ENCODE data around the gene ADAMTSL1.

ADAMTSL1 gene

DNA sequence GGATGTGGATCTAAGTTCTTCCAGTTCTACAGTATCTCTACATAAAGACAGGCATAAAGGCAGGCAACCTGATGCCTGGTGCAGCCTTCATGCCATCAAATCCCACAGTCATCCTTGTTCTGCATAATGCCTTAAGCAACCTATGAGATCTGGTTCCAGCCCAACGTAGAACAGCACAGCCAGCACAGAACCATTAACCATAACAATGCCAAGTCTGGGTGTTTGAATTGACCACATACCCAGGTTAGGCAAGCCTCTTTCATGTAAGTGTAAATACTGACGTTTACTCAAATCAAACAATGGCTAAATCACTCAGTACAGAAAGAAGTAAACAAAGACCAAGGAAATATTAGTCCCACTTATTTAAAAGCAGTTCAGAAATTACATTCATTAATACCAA, 195.0 kb downstream of the ADAMTSL1 start:
- no peak for DNase-seq

- no peak for DNase-seq
These were observed 198.8 kb downstream of the ADAMTSL1 start for GRCh38 chr9:18672706-18673105.

GRCh38 chr9:18673179-18673578, 199.2 kb downstream of the ADAMTSL1 start:
- no peak for DNase-seq

DNA sequence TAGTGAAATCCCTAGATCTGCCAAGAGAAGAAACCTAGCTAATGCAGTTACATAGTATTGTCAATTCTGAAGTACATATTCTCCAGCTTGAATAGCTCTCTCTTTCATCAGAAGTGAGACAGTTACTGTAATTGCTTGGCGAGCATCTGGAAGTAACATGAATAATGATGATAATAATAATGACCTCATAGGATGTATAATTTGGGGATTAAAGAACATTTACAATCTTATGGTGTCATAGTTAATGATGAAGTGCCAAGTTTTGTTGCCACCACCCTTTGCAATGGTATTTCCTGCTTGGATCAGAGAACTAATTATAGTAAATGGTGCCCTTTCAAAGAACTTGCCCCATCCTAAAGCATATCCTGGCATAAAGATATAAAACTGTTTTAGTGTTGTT, 201.4 kb downstream of the ADAMTSL1 start:
- DNase-seq = no peak

- DNase-seq = no peak
These were observed 202.0 kb downstream of the ADAMTSL1 start for GRCh38 chr9:18675973-18676372.

GRCh38 chr9:18676525-18676924, 202.6 kb downstream of the ADAMTSL1 start:
- no peak for DNase-seq

DNA sequence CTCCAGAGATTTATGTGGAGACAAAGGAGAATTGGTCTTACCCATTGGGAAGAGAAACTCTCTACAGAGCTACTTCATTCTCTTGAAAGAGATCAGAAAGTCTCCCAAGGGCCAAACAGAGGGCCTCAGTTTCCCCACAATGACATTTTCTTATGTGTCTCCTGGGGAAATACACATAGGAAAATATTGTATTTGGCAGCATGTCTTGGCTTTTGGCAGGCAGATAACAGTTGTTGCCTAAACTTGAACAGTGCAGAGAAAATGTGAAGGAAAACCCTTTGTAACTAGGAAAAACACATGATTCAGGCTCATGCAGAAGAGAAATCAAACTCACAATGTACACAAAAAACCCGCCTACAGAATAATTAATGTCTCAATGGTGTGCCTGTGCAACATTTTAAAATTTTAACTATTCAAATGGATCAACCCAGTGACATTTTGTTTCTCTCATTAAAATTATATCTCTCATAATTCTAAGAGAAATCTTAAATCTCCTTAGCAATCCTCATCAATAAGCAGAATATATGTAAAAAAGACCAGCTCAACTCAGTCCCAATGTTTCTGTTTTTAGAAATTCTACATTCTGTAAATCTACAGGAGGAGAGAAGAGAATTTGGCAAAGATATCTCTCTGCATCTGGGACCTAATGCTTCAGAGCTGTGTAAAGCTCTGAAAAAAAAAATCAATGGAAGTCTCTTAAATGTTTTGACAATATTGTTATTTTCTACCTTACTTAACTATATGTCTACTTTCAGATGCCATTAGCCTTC, 205.1 kb downstream of the ADAMTSL1 start:
- no peak for DNase-seq

DNA sequence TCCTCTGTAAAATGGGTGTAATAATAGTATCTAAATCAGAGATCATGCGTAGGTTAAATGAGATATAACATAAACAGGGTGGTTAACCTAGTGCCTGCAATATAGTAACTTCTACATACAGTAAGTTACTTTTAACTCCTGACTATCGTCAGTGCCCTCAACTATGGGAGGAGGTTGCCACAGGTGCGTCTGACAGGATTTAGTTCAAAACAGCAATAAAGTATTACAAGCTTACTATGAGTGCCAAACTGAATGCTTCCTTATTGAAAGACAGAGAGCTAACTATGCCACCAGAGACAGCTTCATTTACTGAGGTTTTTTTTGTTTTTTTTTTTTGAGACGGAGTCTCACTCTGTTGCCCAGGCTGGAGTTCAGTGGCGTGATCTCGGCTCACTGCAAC, 209.0 kb downstream of the ADAMTSL1 start:
- DNase-seq = no peak

- DNase-seq = no peak
These were observed 209.4 kb downstream of the ADAMTSL1 start for GRCh38 chr9:18683312-18683711.

- no peak for DNase-seq
These were observed 209.9 kb downstream of the ADAMTSL1 start for GRCh38 chr9:18683851-18684250.

DNA sequence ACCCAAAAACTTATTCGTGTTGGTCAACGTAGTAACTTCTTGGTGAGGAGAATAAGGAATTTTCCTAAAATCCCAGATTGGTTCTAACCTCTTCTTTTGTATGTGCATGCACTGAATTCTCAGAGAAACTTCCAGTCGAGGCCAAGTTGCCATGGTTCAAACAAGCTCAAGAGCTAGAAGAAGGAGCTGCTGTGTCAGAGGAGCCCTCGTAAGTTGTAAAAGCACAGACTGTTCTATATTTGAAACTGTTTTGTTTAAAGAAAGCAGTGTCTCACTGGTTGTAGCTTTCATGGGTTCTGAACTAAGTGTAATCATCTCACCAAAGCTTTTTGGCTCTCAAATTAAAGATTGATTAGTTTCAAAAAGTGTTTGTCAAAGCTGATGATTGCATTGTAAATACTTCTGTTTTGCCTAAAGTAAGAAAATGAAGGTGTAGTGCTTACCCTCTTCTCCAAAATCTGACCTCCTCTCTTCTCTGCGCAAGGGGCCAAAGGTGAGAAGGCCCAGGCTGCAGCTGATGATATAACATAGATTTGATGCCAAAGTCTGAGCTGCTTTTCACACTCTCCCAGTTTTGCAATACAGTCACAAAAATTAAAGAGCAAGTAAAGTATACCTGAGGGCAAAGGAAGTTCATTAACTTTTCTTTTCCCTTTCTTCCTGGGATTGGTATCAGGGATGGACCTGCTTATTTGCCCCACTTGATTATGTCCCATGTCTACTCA, 210.8 kb downstream of the ADAMTSL1 start:
- no peak for DNase-seq

GRCh38 chr9:18688581-18689565, 214.9 kb downstream of the ADAMTSL1 start:
- no peak for DNase-seq

DNA sequence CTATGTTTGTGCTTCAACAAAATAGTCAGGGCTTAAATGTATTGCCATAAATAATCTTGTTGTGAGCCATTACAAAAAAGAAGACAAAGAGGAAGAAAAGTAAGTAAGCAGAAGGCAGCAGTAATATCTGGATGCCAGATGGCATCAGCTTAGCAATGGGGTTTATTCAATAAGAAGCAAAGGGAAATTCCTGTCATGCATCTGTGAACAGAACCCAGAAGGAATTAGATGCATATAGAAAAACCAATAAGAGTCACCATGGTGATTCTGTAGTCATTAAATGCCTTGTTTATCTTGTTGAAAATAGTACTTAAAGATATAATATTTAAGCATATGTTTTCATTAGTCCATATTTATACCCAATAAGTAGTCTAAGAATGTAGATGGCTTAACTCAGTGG, 216.0 kb downstream of the ADAMTSL1 start:
- no peak for DNase-seq

DNA sequence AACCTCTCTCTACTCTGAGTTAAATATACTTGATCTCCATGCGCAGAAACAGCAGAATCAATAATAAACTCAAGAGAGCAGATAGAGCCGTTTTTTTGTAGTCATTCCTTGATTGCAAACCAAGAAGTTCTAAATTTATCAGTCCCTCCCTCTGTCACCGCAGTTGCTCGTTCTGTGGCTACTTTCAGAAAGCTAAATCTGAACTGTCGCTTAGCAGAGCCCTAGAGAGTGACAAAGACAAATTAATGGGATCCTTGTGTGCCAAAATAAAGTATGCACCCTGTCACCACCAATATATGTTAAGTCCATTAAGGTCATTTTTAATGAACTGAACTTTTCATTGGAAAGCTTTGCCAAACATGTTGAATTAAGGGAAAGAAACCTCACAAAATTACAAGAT, 218.3 kb downstream of the ADAMTSL1 start:
- no peak for DNase-seq

- no peak for DNase-seq
These were observed 219.0 kb downstream of the ADAMTSL1 start for GRCh38 chr9:18692962-18693361.

GRCh38 chr9:18694959-18695668, 221.2 kb downstream of the ADAMTSL1 start:
- no peak for DNase-seq

- no peak for DNase-seq
These were observed 225.0 kb downstream of the ADAMTSL1 start for GRCh38 chr9:18698992-18699391.

DNA sequence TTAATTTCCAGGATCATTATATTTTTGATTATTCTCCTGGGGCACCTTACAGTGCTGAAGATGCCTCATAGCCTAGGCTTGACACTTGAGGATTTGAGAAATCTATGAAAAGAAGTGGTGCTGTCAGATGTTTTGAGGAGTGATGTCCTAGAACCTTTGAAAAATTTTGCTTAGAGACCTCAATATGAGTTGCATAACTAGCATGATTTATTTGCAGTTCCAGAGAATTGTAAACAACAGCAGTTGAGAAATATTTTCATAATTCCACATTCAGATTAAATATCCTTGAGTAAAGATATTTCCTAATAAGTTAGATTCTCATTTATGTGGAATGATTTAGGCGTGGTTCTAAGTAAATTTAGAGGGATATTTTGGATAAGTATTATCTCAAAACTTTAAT, 225.8 kb downstream of the ADAMTSL1 start:
- no peak for DNase-seq

GRCh38 chr9:18700714-18701113, 226.8 kb downstream of the ADAMTSL1 start:
- no peak for DNase-seq

GRCh38 chr9:18703151-18703900, 229.4 kb downstream of the ADAMTSL1 start:
- DNase-seq = no peak

DNA sequence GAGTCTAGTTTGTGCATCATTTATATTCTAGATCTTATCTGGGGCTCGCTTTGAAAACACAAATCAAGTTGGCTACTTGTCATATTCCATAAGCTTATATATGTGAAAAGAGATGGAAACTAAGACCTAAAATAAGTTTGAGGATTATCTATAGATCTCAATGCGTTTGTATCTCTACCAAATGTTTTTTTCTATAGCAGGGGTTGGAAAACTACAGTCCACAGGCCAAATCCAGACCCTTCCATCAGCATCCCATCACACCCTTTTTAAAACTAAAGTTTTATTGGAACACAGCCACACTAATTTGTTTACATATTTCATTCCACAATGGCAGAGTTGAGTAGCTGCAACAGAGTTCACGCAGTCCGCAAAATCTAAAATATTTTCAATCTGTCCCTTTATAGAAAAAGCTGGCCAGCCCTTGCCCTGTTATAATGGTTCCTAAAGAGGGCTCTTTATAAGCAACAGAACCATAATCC, 230.0 kb downstream of the ADAMTSL1 start:
- DNase-seq = no peak

Data from DMS 273 treated with DMSO at 0.1 percent for 48 hours (cell line).